Neural crest cell (in vitro differentiated cells): ENCODE results near the gene OR10A3. TPM values are rescaled to one million over a fixed set of nuclear protein-coding genes. Genes with fewer than 3 reads are reported as not detected.

Source experiments
- DNase-seq: peaks from one replicate; pipeline ENCODE4 v3.0.0; 2021; ENCODE audit warnings: low read depth, mixed read lengths, low spot score
- H3K27ac Mint-ChIP-seq: one replicate; pipeline ENCODE4 v1.8.0; 2021; ENCODE audit warnings: mild to moderate bottlenecking, mixed read lengths; ENCODE audit not compliant: unreplicated experiment
- H3K27me3 Mint-ChIP-seq: 2 replicates; pipeline ENCODE4 v1.8.0; 2021; ENCODE audit warnings: low read depth, mild to moderate bottlenecking, mixed read lengths
- H3K36me3 Mint-ChIP-seq: 2 replicates; pipeline ENCODE4 v1.8.0; 2021; ENCODE audit warnings: low read depth, mild to moderate bottlenecking, mixed read lengths
- H3K4me1 Mint-ChIP-seq: 2 replicates; pipeline ENCODE4 v1.8.0; 2021; ENCODE audit warnings: mixed read lengths
- H3K4me3 Mint-ChIP-seq: one replicate; pipeline ENCODE4 v1.8.0; 2021; ENCODE audit warnings: mild to moderate bottlenecking, mixed read lengths
- H3K9me3 Mint-ChIP-seq: 2 replicates; pipeline ENCODE4 v1.8.0; 2021; ENCODE audit warnings: mixed read lengths
- CTCF ChIP-seq: fragments of 200-600 bp; sonication (generic); conservative IDR thresholded peaks from 2 replicates; pipeline ENCODE4 v1.5.0; 2021; ENCODE audit warnings: antibody characterized with exemption, mild to moderate bottlenecking
- total RNA-seq: library from RNA; stranded (reverse); gene quantifications from 2 replicates; pipeline ENCODE4 v1.2.1, GENCODE V29; 2021

OR10A3 gene
- total RNA-seq, 1 donor from 2014 or later = not detected

- Mint-ChIP-seq H3K36me3 (no peaks in the 10 kb centered on the region), H3K4me1 (peaks cover 9% of the 10 kb centered on the region), H3K9me3 (no peaks in the 10 kb centered on the region), H3K27ac (no peak overlapping the region), H3K4me3 (no peak overlapping the region), H3K27me3 (no peaks in the 10 kb centered on the region)
- DNase-seq = no peak
- TF ChIP-seq CTCF = no peak
These were observed 31.2 kb downstream of the OR10A3 start for GRCh38 chr11:7910286-7910788.

- H3K4me3 Mint-ChIP-seq = no peak overlapping the region
- H3K27ac Mint-ChIP-seq = no peak overlapping the region
- no peaks in the 10 kb centered on the region for H3K27me3 Mint-ChIP-seq
- no peaks in the 10 kb centered on the region for H3K36me3 Mint-ChIP-seq
- no peak for TF ChIP-seq CTCF
- DNase-seq = no peak
- no peaks in the 10 kb centered on the region for H3K9me3 Mint-ChIP-seq
- peaks cover 11% of the 10 kb centered on the region for H3K4me1 Mint-ChIP-seq
These were observed 31.8 kb downstream of the OR10A3 start for GRCh38 chr11:7909585-7910285.

- no peak for TF ChIP-seq CTCF
- no peaks in the 10 kb centered on the region for H3K36me3 Mint-ChIP-seq
- H3K9me3 Mint-ChIP-seq = no peaks in the 10 kb centered on the region
- no peak for DNase-seq
- peaks cover 16% of the 10 kb centered on the region for H3K4me1 Mint-ChIP-seq
- H3K4me3 Mint-ChIP-seq = no peak overlapping the region
- H3K27ac Mint-ChIP-seq = no peak overlapping the region
- peaks cover 5% of the 10 kb centered on the region for H3K27me3 Mint-ChIP-seq
These were observed 34.4 kb downstream of the OR10A3 start for GRCh38 chr11:7907121-7907520.

GRCh38 chr11:7906481-7906880, 35.0 kb downstream of the OR10A3 start:
- Mint-ChIP-seq H3K4me3 (no peak overlapping the region), H3K36me3 (no peaks in the 10 kb centered on the region), H3K27ac (no peak overlapping the region), H3K4me1 (peaks cover 16% of the 10 kb centered on the region), H3K27me3 (peaks cover 5% of the 10 kb centered on the region), H3K9me3 (no peaks in the 10 kb centered on the region)
- no peak for TF ChIP-seq CTCF
- no peak for DNase-seq

GRCh38 chr11:7905961-7906429, 35.5 kb downstream of the OR10A3 start:
- no peak overlapping the region for H3K4me3 Mint-ChIP-seq

More at GRCh38 chr11:7905961-7906429, 35.5 kb downstream of the OR10A3 start:
- no peak for TF ChIP-seq CTCF
- H3K9me3 Mint-ChIP-seq = no peaks in the 10 kb centered on the region
- no peak for DNase-seq
- H3K27me3 Mint-ChIP-seq = peaks cover 5% of the 10 kb centered on the region
- peaks cover 16% of the 10 kb centered on the region for H3K4me1 Mint-ChIP-seq
- H3K36me3 Mint-ChIP-seq = no peaks in the 10 kb centered on the region
- H3K27ac Mint-ChIP-seq = peak overlapping the region; percentile 60
